ENCODE measurements around the gene AGO1. TPM values are rescaled to one million over a fixed set of nuclear protein-coding genes. Genes with fewer than 3 reads are reported as not detected.

Gene AGO1
- total RNA-seq, 6 donors from 2014 or later: 11.4 to 26.8 (median 22.9) TPM

DNA sequence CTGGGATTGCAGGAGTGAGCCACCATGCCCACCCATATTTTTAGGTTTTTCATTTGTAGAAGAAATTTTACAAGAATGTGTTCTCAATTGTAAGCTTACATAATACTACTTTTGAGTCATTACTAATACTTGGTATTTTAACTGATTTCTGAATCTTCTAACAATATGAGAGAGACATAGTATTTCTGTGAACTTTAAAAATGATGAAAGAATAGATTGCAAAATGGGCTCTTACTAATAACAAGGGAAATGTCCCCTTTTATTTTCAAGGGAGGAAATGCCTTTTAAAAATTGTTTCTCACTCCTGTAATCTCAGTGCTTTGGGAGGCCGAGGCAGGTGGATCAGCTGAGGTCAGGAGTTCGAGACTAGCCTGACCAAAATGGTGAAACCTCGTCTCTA lies 53.8 kb downstream of the AGO1 start:
- H3K9me3 ChIP-seq: no peaks in the 10 kb centered on the region
- WGBS, 2 donors: 86 to 93% methylated on average over 3 of the region's 3 CpGs
- TF ChIP-seq CTCF (IDR thresholded peaks at IDR 0.05) (no peak), POLR2A (IDR thresholded peaks at IDR 0.05) (no peak), EP300 (IDR thresholded peaks at IDR 0.05) (no peak), POLR2AphosphoS5 (IDR thresholded peaks at IDR 0.05) (no peak)
- H3K36me3 ChIP-seq: no peaks in the 10 kb centered on the region
- H3K27ac ChIP-seq: no peak overlapping the region
- no peak overlapping the region for H3K4me3 ChIP-seq
- peaks cover 12 to 29% (median 22%) of the 10 kb centered on the region in 4 donors for H3K4me1 ChIP-seq
- DNase-seq (no peak), ATAC-seq (ENCODE audit: low FRiP score in 2 of 2) (peak in 1 of 2 donors; percentile 29)
- no peaks in the 10 kb centered on the region for H3K27me3 ChIP-seq

GRCh38 chr1:35939484-35939883 lies 56.5 kb downstream of the AGO1 start:
- peaks cover 0 to 12% (median 5%) of the 10 kb centered on the region in 4 donors for H3K4me1 ChIP-seq
- no peak overlapping the region for H3K4me3 ChIP-seq
- no peak for ATAC-seq (ENCODE audit: low FRiP score in 2 of 2)
- TF ChIP-seq EP300 (IDR thresholded peaks at IDR 0.05): no peak
- TF ChIP-seq POLR2A (IDR thresholded peaks at IDR 0.05): no peak
- no peaks in the 10 kb centered on the region for H3K36me3 ChIP-seq
- H3K27me3 ChIP-seq: no peaks in the 10 kb centered on the region
- H3K9me3 ChIP-seq: no peaks in the 10 kb centered on the region
- WGBS, 2 donors: 95 to 99% methylated on average over 3 of the region's 3 CpGs
- no peak for DNase-seq
- no peak overlapping the region for H3K27ac ChIP-seq

DNA sequence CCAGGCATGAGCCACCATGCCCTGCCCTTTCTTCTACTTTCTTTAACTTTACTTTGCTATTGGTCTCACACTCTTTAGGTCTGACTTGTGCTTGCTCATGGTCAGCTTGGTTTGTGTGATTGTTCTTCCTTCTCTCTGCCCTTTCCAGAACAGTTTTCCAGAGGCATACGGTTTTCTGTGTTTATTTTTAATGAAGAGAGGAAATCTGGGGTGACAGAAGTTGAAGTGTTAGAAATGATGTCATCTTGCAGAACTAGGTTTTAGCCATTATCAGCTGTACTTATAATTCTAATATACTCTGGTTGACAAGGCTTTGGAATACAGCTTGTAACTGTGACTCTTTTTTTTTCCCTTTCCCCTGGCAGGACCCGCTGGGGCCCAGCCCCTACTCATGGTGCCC lies 62.3 kb downstream of the AGO1 start:
- Histone ChIP-seq H3K4me3 (no peak overlapping the region), H3K27me3 (no peaks in the 10 kb centered on the region), H3K4me1 (peaks cover 4 to 20% (median 9%) of the 10 kb centered on the region in 4 donors), H3K9me3 (no peaks in the 10 kb centered on the region), H3K36me3 (peaks cover 0 to 8% (median 0%) of the 10 kb centered on the region in 4 donors), H3K27ac (no peak overlapping the region)
- DNase-seq: no peak
- TF ChIP-seq POLR2A (IDR thresholded peaks at IDR 0.05) (no peak), EP300 (IDR thresholded peaks at IDR 0.05) (no peak), POLR2AphosphoS5 (IDR thresholded peaks at IDR 0.05) (no peak), CTCF (IDR thresholded peaks at IDR 0.05) (no peak)
- WGBS, 2 donors: 43 to 52% methylated on average over 2 of the region's 2 CpGs
- ATAC-seq (ENCODE audit: low FRiP score in 2 of 2): no peak

- TF ChIP-seq POLR2AphosphoS5 (IDR thresholded peaks at IDR 0.05): no peak
- no peak for TF ChIP-seq CTCF (IDR thresholded peaks at IDR 0.05)
- no peak for TF ChIP-seq POLR2A (IDR thresholded peaks at IDR 0.05)
- no peak for TF ChIP-seq EP300 (IDR thresholded peaks at IDR 0.05)
- WGBS, 2 donors: 86 to 93% methylated on average over 2 of the region's 2 CpGs
Observed at GRCh38 chr1:35947547-35947946, 64.5 kb downstream of the AGO1 start.

GRCh38 chr1:35958558-35958957 lies 75.5 kb downstream of the AGO1 start:
- TF ChIP-seq EP300 (IDR thresholded peaks at IDR 0.05): no peak
- TF ChIP-seq CTCF (IDR thresholded peaks at IDR 0.05): no peak
- no peak for TF ChIP-seq POLR2A (IDR thresholded peaks at IDR 0.05)
- no peak for TF ChIP-seq POLR2AphosphoS5 (IDR thresholded peaks at IDR 0.05)
- Histone ChIP-seq H3K9me3 (no peaks in the 10 kb centered on the region), H3K4me3 (no peak overlapping the region), H3K4me1 (no peaks in the 10 kb centered on the region), H3K27ac (no peak overlapping the region), H3K27me3 (no peaks in the 10 kb centered on the region), H3K36me3 (peaks cover 0 to 4% (median 2%) of the 10 kb centered on the region in 4 donors)
- no peak for DNase-seq
- 95 to 100% methylated on average over 1 of the region's 1 CpG for WGBS, 2 donors
- ATAC-seq (ENCODE audit: low FRiP score in 2 of 2): no peak

More at GRCh38 chr1:35947547-35947946, 64.5 kb downstream of the AGO1 start:
- Histone ChIP-seq H3K4me3 (no peak overlapping the region), H3K27me3 (no peaks in the 10 kb centered on the region), H3K4me1 (peaks cover 4 to 20% (median 9%) of the 10 kb centered on the region in 4 donors), H3K36me3 (peaks cover 0 to 8% (median 0%) of the 10 kb centered on the region in 4 donors), H3K9me3 (no peaks in the 10 kb centered on the region), H3K27ac (no peak overlapping the region)
- DNase-seq (no peak), ATAC-seq (ENCODE audit: low FRiP score in 2 of 2) (no peak)

Measured in upper lobe of left lung (tissue), 6 donors.